ENCODE results near the gene DOHH. TPM values are rescaled to one million over a fixed set of nuclear protein-coding genes. Genes with fewer than 3 reads are reported as not detected.

DOHH gene
- total and polyA plus RNA-seq, 2 experiments from 2014 or later: 15.0 to 20.4 TPM

- no peak overlapping the region for H3K27ac ChIP-seq
- no peaks in the 10 kb centered on the region for H3K9me3 ChIP-seq (ENCODE audit: low read depth)
- no peaks in the 10 kb centered on the region for H3K27me3 ChIP-seq (replicated peaks; ENCODE audit: insufficient read depth)
- H4K20me1 ChIP-seq (ENCODE audit: insufficient read depth): no peaks in the 10 kb centered on the region
- H3K79me2 ChIP-seq (ENCODE audit: insufficient read depth): peaks cover 55% of the 10 kb centered on the region
- DNase-seq: no peak
- H2AFZ ChIP-seq: no peak overlapping the region
- H3K9me2 ChIP-seq (ENCODE audit: insufficient read depth): no peaks in the 10 kb centered on the region
- H3K4me2 ChIP-seq (ENCODE audit: unreplicated experiment): no peak overlapping the region
- TF ChIP-seq EZH2 (IDR thresholded peaks at IDR 0.05; ENCODE audit: insufficient read depth, poor library complexity, severe bottlenecking): no peak
- TF ChIP-seq EZH2phosphoT487 (IDR thresholded peaks at IDR 0.05; ENCODE audit: insufficient read depth, low read depth): no peak
- H3K9ac ChIP-seq: no peak overlapping the region
- no peaks in the 10 kb centered on the region for H3K4me1 ChIP-seq (ENCODE audit: insufficient read depth)
- in situ Hi-C loops (cut with MboI): no loop called here
- H3K4me3 ChIP-seq: no peak overlapping the region
- H3K36me3 ChIP-seq (ENCODE audit: low read depth): no peaks in the 10 kb centered on the region; the same call in 1 of the 2 replicates
- WGBS, 2 experiments (ENCODE audit: low coverage in 1 of 2, low lambda C conversion rate in 2 of 2, missing lambda C conversion rate in 2 of 2): 89 to 95% methylated on average over 19 to 21 of the region's 21 CpGs
- H3F3A ChIP-seq (ENCODE audit: insufficient read depth): no peaks in the 10 kb centered on the region
Measured at GRCh38 chr19:3523361-3524077, 23.0 kb upstream of the DOHH start.

- no peaks in the 10 kb centered on the region for H3F3A ChIP-seq (ENCODE audit: insufficient read depth)
- H3K27me3 ChIP-seq (replicated peaks; ENCODE audit: insufficient read depth): no peaks in the 10 kb centered on the region
- peaks cover 63% of the 10 kb centered on the region for H3K79me2 ChIP-seq (ENCODE audit: insufficient read depth)
- H3K4me1 ChIP-seq (ENCODE audit: insufficient read depth): no peaks in the 10 kb centered on the region
- H3K4me3 ChIP-seq: no peak overlapping the region
- no peaks in the 10 kb centered on the region for H3K9me3 ChIP-seq (ENCODE audit: low read depth)
- in situ Hi-C loops (cut with MboI): no loop called here
- no peak overlapping the region for H3K27ac ChIP-seq
- no peaks in the 10 kb centered on the region for H3K36me3 ChIP-seq (ENCODE audit: low read depth)
- no peaks in the 10 kb centered on the region for H4K20me1 ChIP-seq (ENCODE audit: insufficient read depth)
- TF ChIP-seq EZH2phosphoT487 (IDR thresholded peaks at IDR 0.05; ENCODE audit: insufficient read depth, low read depth): no peak
- TF ChIP-seq EZH2 (IDR thresholded peaks at IDR 0.05; ENCODE audit: insufficient read depth, poor library complexity, severe bottlenecking): no peak
- H2AFZ ChIP-seq: no peak overlapping the region
- no peaks in the 10 kb centered on the region for H3K9me2 ChIP-seq (ENCODE audit: insufficient read depth)
- no peak overlapping the region for H3K4me2 ChIP-seq (ENCODE audit: unreplicated experiment)
- DNase-seq: no peak
- WGBS, 2 experiments (ENCODE audit: low coverage in 1 of 2, low lambda C conversion rate in 2 of 2, missing lambda C conversion rate in 2 of 2): 88 to 90% methylated on average over 27 to 35 of the region's 40 CpGs
- no peak overlapping the region for H3K9ac ChIP-seq
Measured at GRCh38 chr19:3522421-3523360, 22.2 kb upstream of the DOHH start.

- peaks cover 4% of the 10 kb centered on the region; the same call in 1 of the 2 replicates for H4K20me1 ChIP-seq (ENCODE audit: insufficient read depth)
- H3K27me3 ChIP-seq (replicated peaks; ENCODE audit: insufficient read depth): no peaks in the 10 kb centered on the region
- H3K9me3 ChIP-seq (ENCODE audit: low read depth): no peaks in the 10 kb centered on the region
- DNase-seq: no peak
- H3K4me1 ChIP-seq (ENCODE audit: insufficient read depth): no peaks in the 10 kb centered on the region
- no peaks in the 10 kb centered on the region for H3K36me3 ChIP-seq (ENCODE audit: low read depth)
- H3F3A ChIP-seq (ENCODE audit: insufficient read depth): no peaks in the 10 kb centered on the region
- H2AFZ ChIP-seq: no peak overlapping the region
- no peak overlapping the region for H3K4me2 ChIP-seq (ENCODE audit: unreplicated experiment)
- H3K79me2 ChIP-seq (ENCODE audit: insufficient read depth): peaks cover 79% of the 10 kb centered on the region
- no peak overlapping the region for H3K27ac ChIP-seq
- no peak for TF ChIP-seq EZH2 (IDR thresholded peaks at IDR 0.05; ENCODE audit: insufficient read depth, poor library complexity, severe bottlenecking)
- TF ChIP-seq EZH2phosphoT487 (IDR thresholded peaks at IDR 0.05; ENCODE audit: insufficient read depth, low read depth): no peak
- H3K9ac ChIP-seq: no peak overlapping the region
- in situ Hi-C loops (cut with MboI): no loop called here
- H3K9me2 ChIP-seq (ENCODE audit: insufficient read depth): no peaks in the 10 kb centered on the region
- 98% methylated on average over 7 of the region's 7 CpGs for WGBS, 2 experiments (ENCODE audit: low coverage in 1 of 2, low lambda C conversion rate in 2 of 2, missing lambda C conversion rate in 2 of 2)
- H3K4me3 ChIP-seq: no peak overlapping the region
Measured at GRCh38 chr19:3521104-3521445, 20.6 kb upstream of the DOHH start.

- Histone ChIP-seq H3K4me1 (ENCODE audit: insufficient read depth) (no peaks in the 10 kb centered on the region), H3K79me2 (ENCODE audit: insufficient read depth) (peaks cover 86% of the 10 kb centered on the region), H3K9ac (no peak overlapping the region), H2AFZ (no peak overlapping the region), H3K27ac (no peak overlapping the region), H3K4me2 (ENCODE audit: unreplicated experiment) (no peak overlapping the region), H4K20me1 (ENCODE audit: insufficient read depth) (peaks cover 4% of the 10 kb centered on the region; the same call in 1 of the 2 replicates), H3K36me3 (ENCODE audit: low read depth) (no peaks in the 10 kb centered on the region), H3F3A (ENCODE audit: insufficient read depth) (no peaks in the 10 kb centered on the region), H3K4me3 (no peak overlapping the region), H3K9me2 (ENCODE audit: insufficient read depth) (no peaks in the 10 kb centered on the region), H3K27me3 (replicated peaks; ENCODE audit: insufficient read depth) (no peaks in the 10 kb centered on the region), H3K9me3 (ENCODE audit: low read depth) (no peaks in the 10 kb centered on the region)
- WGBS, 2 experiments (ENCODE audit: low coverage in 1 of 2, low lambda C conversion rate in 2 of 2, missing lambda C conversion rate in 2 of 2): 88 to 93% methylated on average over 33 to 37 of the region's 37 CpGs
- in situ Hi-C loops (cut with MboI): no loop called here
- no peak for DNase-seq
- TF ChIP-seq EZH2 (IDR thresholded peaks at IDR 0.05; ENCODE audit: insufficient read depth, poor library complexity, severe bottlenecking) (no peak), EZH2phosphoT487 (IDR thresholded peaks at IDR 0.05; ENCODE audit: insufficient read depth, low read depth) (no peak)
Measured at GRCh38 chr19:3520166-3521103, 20.0 kb upstream of the DOHH start.
